HCT116 (cell line): ENCODE data around the gene TTC24. TPM values are rescaled to one million over a fixed set of nuclear protein-coding genes. Genes with fewer than 3 reads are reported as not detected.

ENCODE experiments used
- ATAC-seq: fragments of 200-7000 bp; cut with Tn5 transposase; 2 replicates; pipeline ENCODE4 v1.9.1; 2020; ENCODE audit warnings: mild to moderate bottlenecking, moderate library complexity
- BruUV-seq: library from RNA; stranded (reverse); fragments of 400-500 nt; replicated peaks from 2 replicates; lab custom pipeline; 2021; lab: Mats Ljungman, UMichigan
- CTCF ChIA-PET: fragments of 300-600 bp; sonication (Branson Sonifier 250); formaldehyde crosslinking; loops from one replicate; lab custom pipeline; 2021; ENCODE audit warnings: antibody characterized with exemption; lab: Charles Lee
- POLR2A ChIA-PET: fragments of 300-600, 350-600 bp; sonication (Branson Sonifier 250); formaldehyde crosslinking; loops from one replicate; lab custom pipeline; 2021; ENCODE audit warnings: antibody characterized with exemption; lab: Charles Lee
- RAD21 ChIA-PET, 2 experiments: fragments of 300-600 bp; sonication (Branson Sonifier 250); formaldehyde crosslinking; loops; one replicate each; lab custom pipeline; 2023; ENCODE audit warnings: low total read pairs in 2 of 2; ENCODE audit not compliant: uncharacterized antibody in 2 of 2, unreplicated experiment in 2 of 2, low non-redundant PET in 1 of 2; lab: Charles Lee
- DNase-seq: peaks from one replicate; pipeline ENCODE4 v3.0.0-alpha.2; 2010; ENCODE audit warnings: low read depth, low spot score
- H2AFZ ChIP-seq: fragments of 200-600 bp; shearing (Covaris generic), sonication (generic); 2 replicates; pipeline ENCODE4 v1.6.1; 2017; ENCODE audit warnings: low read depth, mixed run types, mixed read lengths, antibody characterized with exemption, low read length; ENCODE audit not compliant: poor library complexity, severe bottlenecking
- H3K27ac ChIP-seq: 2 replicates; pipeline ENCODE4 v1.5.1; 2012; ENCODE audit warnings: low read depth, low read length
- H3K27me3 ChIP-seq: fragments of 200-600 bp; sonication (generic); 2 replicates; pipeline ENCODE4 v1.6.1; 2016; ENCODE audit warnings: mixed run types, low read length, mixed read lengths; ENCODE audit not compliant: insufficient read depth
- H3K36me3 ChIP-seq, 2 experiments: fragments of 200-500 bp in 1 of 2; fragments of 200-600 bp in 1 of 2; sonication (Bioruptor generic) in 1 of 2; sonication (generic) in 1 of 2; 2 replicates each; pipeline versions ENCODE4 v1.5.1 to v1.6.1; 2014 to 2016; ENCODE audit warnings: low read length in 2 of 2, inconsistent platforms in 1 of 2, mixed read lengths in 1 of 2, mixed run types in 1 of 2; ENCODE audit not compliant: insufficient read depth in 2 of 2, control insufficient read depth in 1 of 2
- H3K4me1 ChIP-seq, 2 experiments: fragments of 200-600 bp in 1 of 2; sonication (generic) in 1 of 2; 2 replicates each; pipeline versions ENCODE4 v1.5.1 to v1.6.1; 2012 to 2017; ENCODE audit warnings: low read length in 2 of 2, inconsistent platforms in 1 of 2, mild to moderate bottlenecking in 1 of 2, mixed read lengths in 1 of 2, mixed run types in 1 of 2, moderate library complexity in 1 of 2; ENCODE audit not compliant: insufficient read depth in 2 of 2, control insufficient read depth in 1 of 2
- H3K4me2 ChIP-seq: fragments of 200-600 bp; sonication (generic); 2 replicates; pipeline ENCODE4 v1.6.1; 2017; ENCODE audit warnings: mixed run types, low read length, mixed read lengths
- H3K4me3 ChIP-seq, 2 experiments: fragments of 200-600 bp in 1 of 2; sonication (generic) in 1 of 2; replicated peaks in 1 of 2; 2 replicates each; pipeline ENCODE4 v1.5.1; 2011 to 2016; ENCODE audit warnings: low read length in 2 of 2, control low read depth in 1 of 2, low read depth in 1 of 2, mild to moderate bottlenecking in 1 of 2, mixed read lengths in 1 of 2, mixed run types in 1 of 2
- H3K79me2 ChIP-seq: fragments of 200-600 bp; sonication (generic); 2 replicates; pipeline ENCODE4 v1.6.1; 2017; ENCODE audit warnings: mild to moderate bottlenecking, mixed run types, low read length, moderate library complexity, mixed read lengths; ENCODE audit not compliant: insufficient read depth
- H3K9ac ChIP-seq: fragments of 200-600 bp; sonication (generic); 2 replicates; pipeline ENCODE4 v1.6.1; 2016; ENCODE audit warnings: low read length, mixed read lengths
- H3K9me2 ChIP-seq: fragments of 200-600 bp; sonication (generic), shearing (Covaris generic); 2 replicates; pipeline ENCODE4 v1.6.1; 2017; ENCODE audit warnings: mixed run types, mild to moderate bottlenecking, moderate library complexity; ENCODE audit not compliant: insufficient read depth
- H3K9me3 ChIP-seq, 2 experiments: fragments of 200-500 bp in 1 of 2; fragments of 200-600 bp in 1 of 2; sonication (Bioruptor generic) in 1 of 2; sonication (generic) in 1 of 2; 2 replicates each; pipeline ENCODE4 v1.6.1; 2014 to 2017; ENCODE audit warnings: low read length in 2 of 2, mixed read lengths in 2 of 2, inconsistent platforms in 1 of 2, low read depth in 1 of 2, mild to moderate bottlenecking in 1 of 2, mixed run types in 1 of 2, moderate library complexity in 1 of 2; ENCODE audit not compliant: control insufficient read depth in 1 of 2, insufficient read depth in 1 of 2
- H4K20me1 ChIP-seq: fragments of 200-600 bp; sonication (generic), shearing (Covaris generic); 2 replicates; pipeline ENCODE4 v1.6.1; 2017; ENCODE audit warnings: mixed run types, mild to moderate bottlenecking, moderate library complexity; ENCODE audit not compliant: insufficient read depth
- CEBPB ChIP-seq: IDR thresholded peaks from 2 replicates; pipeline ENCODE4 v1.6.1; 2012; ENCODE audit warnings: low read depth
- EGR1 ChIP-seq: IDR thresholded peaks from 2 replicates; pipeline ENCODE4 v1.6.1; 2012; ENCODE audit warnings: low read depth
- ELF1 ChIP-seq: IDR thresholded peaks from 2 replicates; pipeline ENCODE4 v1.6.1; 2012; ENCODE audit warnings: low read depth, borderline replicate concordance
- EZH2phosphoT487 ChIP-seq: fragments of 200-600 bp; IDR thresholded peaks from 2 replicates; pipeline ENCODE4 v1.6.1; 2018; ENCODE audit warnings: antibody characterized with exemption, borderline replicate concordance
- JUND ChIP-seq: IDR thresholded peaks from 2 replicates; pipeline ENCODE4 v1.6.1; 2012
- MAX ChIP-seq: IDR thresholded peaks from 2 replicates; pipeline ENCODE4 v1.6.1; 2012
- POLR2A ChIP-seq: IDR thresholded peaks from 2 replicates; pipeline ENCODE4 v1.7.0; 2011; ENCODE audit warnings: borderline replicate concordance; ENCODE audit not compliant: insufficient read depth, insufficient read length; ENCODE audit errors: extremely low read depth
- RAD21 ChIP-seq: IDR thresholded peaks from 2 replicates; pipeline ENCODE4 v1.6.1; 2012; ENCODE audit warnings: low read depth, mild to moderate bottlenecking
- SIN3A ChIP-seq: IDR thresholded peaks from 2 replicates; pipeline ENCODE4 v1.6.1; 2012; ENCODE audit warnings: low read depth
- SP1 ChIP-seq: IDR thresholded peaks from 2 replicates; pipeline ENCODE4 v1.6.1; 2012; ENCODE audit warnings: low read depth
- TCF7L2 ChIP-seq: IDR thresholded peaks from 2 replicates; pipeline ENCODE4 v1.7.0; 2011; ENCODE audit warnings: borderline replicate concordance, inconsistent platforms; ENCODE audit not compliant: insufficient read depth, insufficient read length; ENCODE audit errors: extremely low read depth
- YY1 ChIP-seq: IDR thresholded peaks from 2 replicates; pipeline ENCODE4 v1.6.1; 2011; ENCODE audit warnings: low read length, low read depth, moderate library complexity, mild to moderate bottlenecking; ENCODE audit not compliant: insufficient replicate concordance; ENCODE audit errors: extremely low read depth
- ZFX ChIP-seq: fragments of 450-650 bp; IDR thresholded peaks from 2 replicates; pipeline ENCODE4 v1.6.1; 2017
- ZNF274 ChIP-seq: fragments of 200-500 bp; sonication (Bioruptor generic); IDR thresholded peaks from 2 replicates; pipeline ENCODE4 v1.6.1; 2014; ENCODE audit warnings: mild to moderate bottlenecking, low read depth, low read length, inconsistent platforms
- intact Hi-C: fragments of 100-400 bp; cut with micrococcal nuclease; formaldehyde crosslinking; loops from 2 replicates; pipeline ENCODE4 v1.10.0; 2022
- total RNA-seq: library from RNA; stranded (reverse); gene quantifications from one replicate; pipeline ENCODE4 v1.2.1, GENCODE V29; 2021; ENCODE audit not compliant: unreplicated experiment
- TF ChIP-seq, protein P1 (sequence below), 3 experiments: fragments of 200-600 bp in 1 of 3; sonication (generic) in 1 of 3; IDR thresholded peaks in 2 of 3; conservative IDR thresholded peaks in 1 of 3; 2 replicates each; pipeline ENCODE4 v1.5.1; 2012 to 2017; ENCODE audit warnings: low read depth in 2 of 3, low read length in 2 of 3, antibody characterized with exemption in 1 of 3, borderline replicate concordance in 1 of 3, control low read depth in 1 of 3, mild to moderate bottlenecking in 1 of 3, mixed read lengths in 1 of 3, mixed run types in 1 of 3, moderate library complexity in 1 of 3; ENCODE audit not compliant: insufficient read depth in 1 of 3

The TTC24 gene
- total RNA-seq, 1 experiment from 2014 or later, result not detected

GRCh38 chr1:156619582-156619955 is 40.0 kb downstream of the TTC24 start:
- no peak for DNase-seq
- no peaks in the 10 kb centered on the region for H3K36me3 ChIP-seq
- no peaks in the 10 kb centered on the region for H3K27me3 ChIP-seq
- TF ChIP-seq SIN3A, result no peak
- no peak for TF ChIP-seq POLR2A
- TF ChIP-seq SP1, result no peak
- no peak for TF ChIP-seq CEBPB
- TF ChIP-seq, all 23 proteins: peak for 0
- H3K4me2 ChIP-seq, result no peak overlapping the region
- peaks cover 8 to 11% of the 10 kb centered on the region in 2 experiments for H3K4me1 ChIP-seq
- intact Hi-C loops, result no loop called here
- H3K79me2 ChIP-seq, result no peaks in the 10 kb centered on the region
- no peak overlapping the region for H3K9ac ChIP-seq
- POLR2A ChIA-PET, result interaction anchor here (0.8 kb wide), 1 partner anchor 17 kb away, joined by 3 read pairs; no protein-coding TSS in a partner anchor
- no peaks in the 10 kb centered on the region for H3K9me3 ChIP-seq
- H3K4me3 ChIP-seq, result no peak overlapping the region
- H3K9me2 ChIP-seq, result no peaks in the 10 kb centered on the region
- BruUV-seq, result no TSS peak
- CTCF ChIA-PET, result interaction anchor here (0.6 to 2.0 kb wide), 6 partner anchors 8 to 271 kb away, joined by 3 to 13 read pairs (median 4); partner anchors contain the start of genes NAXE and NES
- RAD21 ChIA-PET, result no interaction called here
- H4K20me1 ChIP-seq, result no peaks in the 10 kb centered on the region
- ATAC-seq, result no peak
- H2AFZ ChIP-seq, result no peak overlapping the region
- H3K27ac ChIP-seq, result no peak overlapping the region

- no peaks in the 10 kb centered on the region for H3K27me3 ChIP-seq
- DNase-seq, result no peak
- H3K9ac ChIP-seq, result no peak overlapping the region
- peaks cover 3 to 7% of the 10 kb centered on the region in 2 experiments; a peak in 2 of 4 replicates for H3K4me1 ChIP-seq
- no peak for ATAC-seq
- H4K20me1 ChIP-seq, result no peaks in the 10 kb centered on the region
- H3K27ac ChIP-seq, result no peak overlapping the region
- POLR2A ChIA-PET, result no interaction called here
- H3K4me2 ChIP-seq, result no peak overlapping the region
- H3K36me3 ChIP-seq, result no peaks in the 10 kb centered on the region
- H2AFZ ChIP-seq, result no peak overlapping the region
- no peaks in the 10 kb centered on the region for H3K9me3 ChIP-seq
- H3K9me2 ChIP-seq, result no peaks in the 10 kb centered on the region
- CTCF ChIA-PET, result interaction anchor here (0.8 kb wide), 1 partner anchor 67 kb away, joined by 3 read pairs; no protein-coding TSS in a partner anchor
- no peaks in the 10 kb centered on the region for H3K79me2 ChIP-seq
- H3K4me3 ChIP-seq, result no peak overlapping the region
- RAD21 ChIA-PET, result no interaction called here
- BruUV-seq, result no TSS peak
- intact Hi-C loops, result loop anchor here (10.0 kb wide), 1 partner anchor 302 kb away; the partner anchor contains the start of gene LRRC71
- TF ChIP-seq YY1 (no peak), ELF1 (no peak), MAX (no peak), CEBPB (no peak), ZNF274 (no peak), POLR2A (no peak), SIN3A (no peak), RAD21 (no peak), JUND (no peak), SP1 (no peak), EZH2phosphoT487 (no peak), EGR1 (no peak), TCF7L2 (no peak), ZFX (no peak)
- TF ChIP-seq, protein P1, sequence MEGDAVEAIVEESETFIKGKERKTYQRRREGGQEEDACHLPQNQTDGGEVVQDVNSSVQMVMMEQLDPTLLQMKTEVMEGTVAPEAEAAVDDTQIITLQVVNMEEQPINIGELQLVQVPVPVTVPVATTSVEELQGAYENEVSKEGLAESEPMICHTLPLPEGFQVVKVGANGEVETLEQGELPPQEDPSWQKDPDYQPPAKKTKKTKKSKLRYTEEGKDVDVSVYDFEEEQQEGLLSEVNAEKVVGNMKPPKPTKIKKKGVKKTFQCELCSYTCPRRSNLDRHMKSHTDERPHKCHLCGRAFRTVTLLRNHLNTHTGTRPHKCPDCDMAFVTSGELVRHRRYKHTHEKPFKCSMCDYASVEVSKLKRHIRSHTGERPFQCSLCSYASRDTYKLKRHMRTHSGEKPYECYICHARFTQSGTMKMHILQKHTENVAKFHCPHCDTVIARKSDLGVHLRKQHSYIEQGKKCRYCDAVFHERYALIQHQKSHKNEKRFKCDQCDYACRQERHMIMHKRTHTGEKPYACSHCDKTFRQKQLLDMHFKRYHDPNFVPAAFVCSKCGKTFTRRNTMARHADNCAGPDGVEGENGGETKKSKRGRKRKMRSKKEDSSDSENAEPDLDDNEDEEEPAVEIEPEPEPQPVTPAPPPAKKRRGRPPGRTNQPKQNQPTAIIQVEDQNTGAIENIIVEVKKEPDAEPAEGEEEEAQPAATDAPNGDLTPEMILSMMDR (IDR thresholded peaks at IDR 0.05 in 2 of 3, conservative IDR thresholded peaks at IDR 0.05 in 1 of 3; ENCODE audit: borderline replicate concordance in 1 of 3, insufficient read depth in 1 of 3, low read depth in 2 of 3, low read length in 2 of 3), result no peak
These were observed 43.2 kb downstream of the TTC24 start for GRCh38 chr1:156622581-156623297.
